ENCODE measurements around the gene KMO. TPM values are rescaled to one million over a fixed set of nuclear protein-coding genes. Genes with fewer than 3 reads are reported as not detected.
A peak's percentile ranks its signal among the peaks of the same experiment; 100 is the strongest.

KMO gene
- total and polyA plus RNA-seq, 2 donors from 2014 or later, result 2.3 to 35.5 TPM

DNA sequence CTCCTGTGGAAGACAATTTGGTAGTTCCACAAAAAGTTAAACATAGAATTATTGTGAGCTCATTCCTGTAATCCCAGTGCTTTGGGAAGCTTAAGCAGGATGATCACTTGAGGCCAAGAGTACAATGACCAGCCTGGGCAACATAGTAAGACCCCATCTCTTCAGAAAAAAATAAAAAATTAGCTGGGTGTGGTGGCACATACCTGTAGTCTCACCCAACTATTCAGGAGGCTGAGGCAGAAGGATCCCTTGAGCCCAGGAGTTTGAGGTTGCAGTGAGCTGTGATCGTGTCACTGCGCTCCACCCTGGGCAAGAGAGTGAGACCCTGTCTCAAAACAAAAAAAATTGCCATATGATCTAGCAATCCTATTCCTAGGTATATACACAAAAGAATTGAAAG lies 112.1 kb downstream of the KMO start:
- no peak overlapping the region for H3K9ac ChIP-seq (ENCODE audit: low read length in 3 of 3)
- H3K27ac ChIP-seq (ENCODE audit: low read depth in 2 of 2, low read length in 2 of 2), result no peak overlapping the region
- DNase-seq (no peak), FAIRE-seq (no peak)
- TF ChIP-seq, protein P1, sequence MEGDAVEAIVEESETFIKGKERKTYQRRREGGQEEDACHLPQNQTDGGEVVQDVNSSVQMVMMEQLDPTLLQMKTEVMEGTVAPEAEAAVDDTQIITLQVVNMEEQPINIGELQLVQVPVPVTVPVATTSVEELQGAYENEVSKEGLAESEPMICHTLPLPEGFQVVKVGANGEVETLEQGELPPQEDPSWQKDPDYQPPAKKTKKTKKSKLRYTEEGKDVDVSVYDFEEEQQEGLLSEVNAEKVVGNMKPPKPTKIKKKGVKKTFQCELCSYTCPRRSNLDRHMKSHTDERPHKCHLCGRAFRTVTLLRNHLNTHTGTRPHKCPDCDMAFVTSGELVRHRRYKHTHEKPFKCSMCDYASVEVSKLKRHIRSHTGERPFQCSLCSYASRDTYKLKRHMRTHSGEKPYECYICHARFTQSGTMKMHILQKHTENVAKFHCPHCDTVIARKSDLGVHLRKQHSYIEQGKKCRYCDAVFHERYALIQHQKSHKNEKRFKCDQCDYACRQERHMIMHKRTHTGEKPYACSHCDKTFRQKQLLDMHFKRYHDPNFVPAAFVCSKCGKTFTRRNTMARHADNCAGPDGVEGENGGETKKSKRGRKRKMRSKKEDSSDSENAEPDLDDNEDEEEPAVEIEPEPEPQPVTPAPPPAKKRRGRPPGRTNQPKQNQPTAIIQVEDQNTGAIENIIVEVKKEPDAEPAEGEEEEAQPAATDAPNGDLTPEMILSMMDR (IDR thresholded peaks at IDR 0.05; ENCODE audit: borderline replicate concordance, extremely low read depth, insufficient read depth), result no peak
- no peaks in the 10 kb centered on the region for H3K9me3 ChIP-seq (ENCODE audit: control insufficient read depth in 2 of 3, insufficient read depth in 1 of 3, low read length in 3 of 3)
- H3K4me3 ChIP-seq (ENCODE audit: low read length in 3 of 3), result no peak overlapping the region
- H3K36me3 ChIP-seq (ENCODE audit: control insufficient read depth in 2 of 3, insufficient read depth in 3 of 3, low read length in 3 of 3), result no peaks in the 10 kb centered on the region
- no peaks in the 10 kb centered on the region for H3K4me1 ChIP-seq (ENCODE audit: control insufficient read depth in 2 of 3, insufficient read depth in 2 of 3, low read depth in 1 of 3, low read length in 3 of 3)
- intact Hi-C loops (cut with DNase I), result no loop called here
- H3K27me3 ChIP-seq (ENCODE audit: control insufficient read depth, insufficient read depth, low read length), result no peaks in the 10 kb centered on the region

DNA sequence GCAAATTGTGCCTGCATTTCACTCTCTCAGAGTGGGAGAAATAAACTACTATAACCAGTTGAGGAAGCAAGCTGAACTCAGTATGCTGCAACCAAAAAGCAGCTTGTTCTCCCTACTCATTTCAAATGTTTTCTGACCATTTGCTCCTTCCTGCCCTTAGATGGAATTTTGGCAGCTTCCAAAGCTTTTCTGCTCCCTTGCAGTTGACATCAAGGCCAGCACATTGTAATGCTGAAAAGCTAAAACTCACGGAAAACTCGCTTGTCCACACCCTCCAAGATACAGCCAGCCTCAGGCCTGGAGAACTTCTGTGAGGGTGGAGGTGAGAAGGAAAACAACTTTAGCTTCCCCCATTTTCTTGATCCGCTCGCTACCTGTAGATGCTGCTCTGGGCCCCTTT lies 113.0 kb downstream of the KMO start:
- Histone ChIP-seq H3K27ac (ENCODE audit: low read depth in 2 of 2, low read length in 2 of 2) (no peak overlapping the region), H3K4me3 (ENCODE audit: low read length in 3 of 3) (no peak overlapping the region), H3K9me3 (ENCODE audit: control insufficient read depth in 2 of 3, insufficient read depth in 1 of 3, low read length in 3 of 3) (no peaks in the 10 kb centered on the region), H3K4me1 (ENCODE audit: control insufficient read depth in 2 of 3, insufficient read depth in 2 of 3, low read depth in 1 of 3, low read length in 3 of 3) (no peaks in the 10 kb centered on the region), H3K9ac (ENCODE audit: low read length in 3 of 3) (no peak overlapping the region), H3K27me3 (ENCODE audit: control insufficient read depth, insufficient read depth, low read length) (no peaks in the 10 kb centered on the region), H3K36me3 (ENCODE audit: control insufficient read depth in 2 of 3, insufficient read depth in 3 of 3, low read length in 3 of 3) (no peaks in the 10 kb centered on the region)
- DNase-seq (peak in 1 of 5 donors; percentile 34), FAIRE-seq (no peak)
- TF ChIP-seq, protein P1 (IDR thresholded peaks at IDR 0.05; ENCODE audit: borderline replicate concordance, extremely low read depth, insufficient read depth), result no peak
- intact Hi-C loops (cut with DNase I), result no loop called here

Other genes starting within 250 kb of the KMO start
- not detected for gene RGS7, start 175.2 kb upstream of the KMO start, total RNA-seq
- 3.6 TPM for gene RGS7, start 175.2 kb upstream of the KMO start, polyA plus RNA-seq (ENCODE audit: insufficient read depth, low read depth, low replicate concordance)
- 51.9 TPM for gene FH, start 12.6 kb upstream of the KMO start, total RNA-seq
- gene FH, start 12.6 kb upstream of the KMO start, polyA plus RNA-seq (ENCODE audit: insufficient read depth, low read depth, low replicate concordance), result 128 TPM
- 7.3 TPM for gene CHML, start 108.0 kb downstream of the KMO start, total RNA-seq
- gene CHML, start 108.0 kb downstream of the KMO start, polyA plus RNA-seq (ENCODE audit: insufficient read depth, low read depth, low replicate concordance), result 1.8 TPM
- gene OPN3, start 108.0 kb downstream of the KMO start, total RNA-seq, result 12.3 TPM
- 15.8 TPM for gene OPN3, start 108.0 kb downstream of the KMO start, polyA plus RNA-seq (ENCODE audit: insufficient read depth, low read depth, low replicate concordance)
- gene WDR64, start 119.9 kb downstream of the KMO start, total RNA-seq, result not detected
- not detected for gene WDR64, start 119.9 kb downstream of the KMO start, polyA plus RNA-seq (ENCODE audit: insufficient read depth, low read depth, low replicate concordance)

Data from kidney (tissue), 14 donors.